Calu3 (cell line): Measurements from ENCODE around the gene B3GALT5. TPM values are rescaled to one million over a fixed set of nuclear protein-coding genes. Genes with fewer than 3 reads are reported as not detected.

Experiments used
- BruUV-seq: library from RNA; stranded (reverse); fragments of 400-500 nt; replicated peaks from 2 replicates; lab custom pipeline; 2021; lab: Mats Ljungman, UMichigan
- CTCF ChIA-PET: fragments of 300-600 bp; sonication (Branson Sonifier 250); formaldehyde crosslinking; loops from one replicate; lab custom pipeline; 2022; ENCODE audit warnings: antibody characterized with exemption; lab: Charles Lee
- DNase-seq: peaks from one replicate; pipeline ENCODE4 v3.0.0; 2022
- H3K27ac Mint-ChIP-seq: one replicate; pipeline ENCODE4 v1.8.0; 2022; ENCODE audit warnings: mixed read lengths; ENCODE audit not compliant: unreplicated experiment
- H3K27me3 Mint-ChIP-seq: one replicate; pipeline ENCODE4 v1.8.0; 2022; ENCODE audit warnings: mixed read lengths; ENCODE audit not compliant: unreplicated experiment
- H3K36me3 Mint-ChIP-seq: one replicate; pipeline ENCODE4 v1.8.0; 2022; ENCODE audit warnings: mild to moderate bottlenecking, moderate library complexity, mixed read lengths; ENCODE audit not compliant: insufficient read depth, unreplicated experiment
- H3K4me1 Mint-ChIP-seq: one replicate; pipeline ENCODE4 v1.8.0; 2022; ENCODE audit warnings: mild to moderate bottlenecking, low read depth, mixed read lengths; ENCODE audit not compliant: unreplicated experiment
- H3K4me3 Mint-ChIP-seq: one replicate; pipeline ENCODE4 v1.8.0; 2022; ENCODE audit warnings: mild to moderate bottlenecking, low read depth, moderate library complexity, mixed read lengths; ENCODE audit not compliant: unreplicated experiment
- H3K9me3 Mint-ChIP-seq: one replicate; pipeline ENCODE4 v1.8.0; 2022; ENCODE audit warnings: low read depth, mixed read lengths; ENCODE audit not compliant: unreplicated experiment
- intact Hi-C: fragments of 100-400 bp; cut with micrococcal nuclease; formaldehyde crosslinking; loops from one replicate; pipeline ENCODE4 v1.10.0; 2022; ENCODE audit not compliant: unreplicated experiment
- total RNA-seq: library from RNA; stranded (reverse); gene quantifications from 2 replicates; pipeline ENCODE4 v1.2.3, GENCODE V29; 2022
- TF ChIP-seq, protein P1 (sequence below): fragments of 200-600 bp; IDR thresholded peaks from one replicate; pipeline ENCODE4 v1.8.0; 2022; ENCODE audit warnings: antibody characterized with exemption; ENCODE audit not compliant: unreplicated experiment

B3GALT5 gene
- total RNA-seq, 1 experiment from 2014 or later = 40.8 TPM

DNA sequence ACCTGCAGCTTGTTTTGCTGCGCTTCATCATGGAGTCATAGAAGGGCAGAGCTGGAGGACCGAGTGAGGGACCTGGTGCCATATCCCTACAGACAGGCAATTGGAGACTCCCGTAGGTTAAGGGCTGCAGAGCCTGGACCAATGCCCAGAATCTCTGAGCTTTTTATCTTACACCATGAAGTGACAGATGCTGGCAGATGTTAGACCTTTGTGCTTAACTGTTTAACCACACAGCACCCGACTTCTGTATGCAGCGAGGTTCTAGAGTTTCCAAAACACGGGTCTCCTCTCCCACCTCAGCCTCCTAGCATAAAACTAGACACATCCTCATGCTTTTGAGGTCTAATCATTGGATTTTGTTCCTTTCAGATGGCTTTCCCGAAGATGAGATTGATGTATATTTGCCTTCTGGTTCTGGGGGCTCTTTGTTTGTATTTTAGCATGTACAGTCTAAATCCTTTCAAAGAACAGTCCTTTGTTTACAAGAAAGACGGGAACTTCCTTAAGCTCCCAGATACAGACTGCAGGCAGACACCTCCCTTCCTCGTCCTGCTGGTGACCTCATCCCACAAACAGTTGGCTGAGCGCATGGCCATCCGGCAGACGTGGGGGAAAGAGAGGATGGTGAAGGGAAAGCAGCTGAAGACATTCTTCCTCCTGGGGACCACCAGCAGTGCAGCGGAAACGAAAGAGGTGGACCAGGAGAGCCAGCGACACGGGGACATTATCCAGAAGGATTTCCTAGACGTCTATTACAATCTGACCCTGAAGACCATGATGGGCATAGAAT is 47.6 kb downstream of the B3GALT5 start:
- intact Hi-C loops = no loop called here
- CTCF ChIA-PET = interaction anchor here (0.5 to 1.6 kb wide), 3 partner anchors 9 to 57 kb away, joined by 3 to 6 read pairs (median 5); no protein-coding TSS in a partner anchor
- TF ChIP-seq, protein P1, sequence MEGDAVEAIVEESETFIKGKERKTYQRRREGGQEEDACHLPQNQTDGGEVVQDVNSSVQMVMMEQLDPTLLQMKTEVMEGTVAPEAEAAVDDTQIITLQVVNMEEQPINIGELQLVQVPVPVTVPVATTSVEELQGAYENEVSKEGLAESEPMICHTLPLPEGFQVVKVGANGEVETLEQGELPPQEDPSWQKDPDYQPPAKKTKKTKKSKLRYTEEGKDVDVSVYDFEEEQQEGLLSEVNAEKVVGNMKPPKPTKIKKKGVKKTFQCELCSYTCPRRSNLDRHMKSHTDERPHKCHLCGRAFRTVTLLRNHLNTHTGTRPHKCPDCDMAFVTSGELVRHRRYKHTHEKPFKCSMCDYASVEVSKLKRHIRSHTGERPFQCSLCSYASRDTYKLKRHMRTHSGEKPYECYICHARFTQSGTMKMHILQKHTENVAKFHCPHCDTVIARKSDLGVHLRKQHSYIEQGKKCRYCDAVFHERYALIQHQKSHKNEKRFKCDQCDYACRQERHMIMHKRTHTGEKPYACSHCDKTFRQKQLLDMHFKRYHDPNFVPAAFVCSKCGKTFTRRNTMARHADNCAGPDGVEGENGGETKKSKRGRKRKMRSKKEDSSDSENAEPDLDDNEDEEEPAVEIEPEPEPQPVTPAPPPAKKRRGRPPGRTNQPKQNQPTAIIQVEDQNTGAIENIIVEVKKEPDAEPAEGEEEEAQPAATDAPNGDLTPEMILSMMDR = no peak
- no TSS peak for BruUV-seq
- Mint-ChIP-seq H3K27me3 (no peaks in the 10 kb centered on the region), H3K36me3 (peaks cover 61% of the 10 kb centered on the region), H3K9me3 (no peaks in the 10 kb centered on the region), H3K27ac (peak overlapping the region; percentile 72), H3K4me3 (peak overlapping the region; percentile 79), H3K4me1 (peaks cover 43% of the 10 kb centered on the region)
- DNase-seq = peak; percentile 53

DNA sequence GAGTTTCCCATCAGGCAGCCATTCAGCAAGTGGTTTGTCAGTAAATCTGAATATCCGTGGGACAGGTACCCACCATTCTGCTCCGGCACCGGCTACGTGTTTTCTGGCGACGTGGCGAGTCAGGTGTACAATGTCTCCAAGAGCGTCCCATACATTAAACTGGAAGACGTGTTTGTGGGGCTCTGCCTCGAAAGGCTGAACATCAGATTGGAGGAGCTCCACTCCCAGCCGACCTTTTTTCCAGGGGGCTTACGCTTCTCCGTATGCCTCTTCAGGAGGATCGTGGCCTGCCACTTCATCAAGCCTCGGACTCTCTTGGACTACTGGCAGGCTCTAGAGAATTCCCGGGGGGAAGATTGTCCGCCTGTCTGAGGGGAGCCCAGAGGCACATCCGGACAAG is 48.4 kb downstream of the B3GALT5 start:
- peaks cover 48% of the 10 kb centered on the region for H3K4me1 Mint-ChIP-seq
- H3K4me3 Mint-ChIP-seq = peak overlapping the region; percentile 79
- no peak for DNase-seq
- peaks cover 66% of the 10 kb centered on the region for H3K36me3 Mint-ChIP-seq
- CTCF ChIA-PET = interaction anchor here (0.5 to 1.6 kb wide), 2 partner anchors 27 to 58 kb away, joined by 3 to 6 read pairs; no protein-coding TSS in a partner anchor
- TF ChIP-seq, protein P1 = no peak
- H3K27me3 Mint-ChIP-seq = no peaks in the 10 kb centered on the region
- no peaks in the 10 kb centered on the region for H3K9me3 Mint-ChIP-seq
- H3K27ac Mint-ChIP-seq = peak overlapping the region; percentile 72
- intact Hi-C loops = no loop called here
- no TSS peak for BruUV-seq

GRCh38 chr21:39661740-39662139 is 49.0 kb downstream of the B3GALT5 start:
- Mint-ChIP-seq H3K27ac (no peak overlapping the region), H3K9me3 (no peaks in the 10 kb centered on the region), H3K4me1 (peaks cover 48% of the 10 kb centered on the region), H3K4me3 (no peak overlapping the region), H3K36me3 (peaks cover 72% of the 10 kb centered on the region), H3K27me3 (no peaks in the 10 kb centered on the region)
- intact Hi-C loops = no loop called here
- CTCF ChIA-PET = interaction anchor here (1.1 kb wide), 1 partner anchor 44 kb away, joined by 3 read pairs; no protein-coding TSS in a partner anchor
- no peak for DNase-seq
- no TSS peak for BruUV-seq
- TF ChIP-seq, protein P1 = no peak

DNA sequence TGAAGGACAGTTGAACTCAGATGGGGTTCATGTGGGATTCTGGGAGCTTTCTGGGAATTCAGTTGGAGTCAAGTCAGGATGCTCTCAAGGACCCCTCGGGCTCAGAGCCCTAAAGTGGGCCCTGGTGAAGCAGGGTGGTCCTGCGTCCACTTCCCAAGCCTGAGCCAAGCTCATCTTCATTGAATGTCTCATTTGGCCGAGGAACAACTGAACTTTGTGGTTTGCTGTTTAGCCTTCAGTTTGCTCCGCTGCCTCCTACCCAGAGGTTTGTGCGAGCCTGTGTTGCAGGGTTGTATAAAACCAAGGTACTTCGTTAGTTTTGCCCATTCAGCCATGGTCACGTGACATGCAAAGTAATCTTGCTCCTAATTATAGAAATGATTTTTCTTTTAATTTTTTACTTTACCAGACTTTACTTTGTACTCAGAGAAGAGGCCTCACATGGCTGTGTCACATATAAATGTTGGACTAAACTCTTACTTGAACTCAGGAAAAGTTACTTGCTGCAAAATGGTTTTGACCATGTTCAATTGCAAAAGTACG is 49.7 kb downstream of the B3GALT5 start:
- no TSS peak for BruUV-seq
- Mint-ChIP-seq H3K4me3 (no peak overlapping the region), H3K4me1 (peaks cover 48% of the 10 kb centered on the region), H3K36me3 (peaks cover 75% of the 10 kb centered on the region), H3K27ac (no peak overlapping the region), H3K9me3 (no peaks in the 10 kb centered on the region), H3K27me3 (no peaks in the 10 kb centered on the region)
- TF ChIP-seq, protein P1 = no peak
- CTCF ChIA-PET = interaction anchor here (1.1 kb wide), 1 partner anchor 44 kb away, joined by 3 read pairs; no protein-coding TSS in a partner anchor
- no peak for DNase-seq
- intact Hi-C loops = no loop called here
